K562 (cell line): ENCODE data around the gene CAMK2B.

Source experiments
- MXI1 ChIP-seq: IDR thresholded peaks from 2 replicates; pipeline ENCODE4 v1.6.1; 2011; ENCODE audit warnings: low read depth, mild to moderate bottlenecking, improper control_type of control experiment, low read length
- NFE2 ChIP-seq: IDR thresholded peaks from 2 replicates; pipeline ENCODE4 v1.6.1; 2014; ENCODE audit warnings: antibody characterized with exemption, low read depth
- POLR2AphosphoS5 ChIP-seq: IDR thresholded peaks from 2 replicates; pipeline ENCODE4 v1.6.1; 2011; ENCODE audit warnings: mild to moderate bottlenecking, low read depth, low read length, moderate library complexity; ENCODE audit not compliant: control insufficient read depth, insufficient read depth
- RBM22 ChIP-seq: fragments of 200-400 bp; formaldehyde crosslinking; IDR thresholded peaks from 2 replicates; pipeline ENCODE4 v1.6.1; 2018; ENCODE audit warnings: low read length, low read depth; ENCODE audit not compliant: poor library complexity, severe bottlenecking
- SMARCB1 ChIP-seq: IDR thresholded peaks from 2 replicates; pipeline ENCODE4 v1.6.1; 2011; ENCODE audit warnings: improper control_type of control experiment, low read depth; ENCODE audit not compliant: insufficient read length
- SRSF3 ChIP-seq: fragments of 200-400 bp; formaldehyde crosslinking; IDR thresholded peaks from 2 replicates; pipeline ENCODE4 v1.6.1; 2016; ENCODE audit warnings: mild to moderate bottlenecking, low read length, moderate library complexity; ENCODE audit not compliant: insufficient read depth
- YY1 ChIP-seq, 3 experiments: IDR thresholded peaks; 2 replicates each; pipeline ENCODE4 v1.6.1; 2011; ENCODE audit warnings: low read length in 2 of 3, mild to moderate bottlenecking in 2 of 3, moderate library complexity in 2 of 3, borderline replicate concordance in 1 of 3, control low read depth in 1 of 3, low read depth in 1 of 3; ENCODE audit not compliant: insufficient read depth in 3 of 3, insufficient replicate concordance in 2 of 3, control insufficient read depth in 1 of 3, insufficient read length in 1 of 3; ENCODE audit errors: extremely low read depth in 1 of 3
- ZNF740 ChIP-seq, 3 experiments: fragments of 200-800 bp in 1 of 3; sonication (Bioruptor generic) in 1 of 3; sonication (generic) in 1 of 3; formaldehyde crosslinking in 1 of 3; IDR thresholded peaks; 2 replicates each; pipeline versions ENCODE4 v1.6.1 to v1.8.0; 2016 to 2022; ENCODE audit warnings: mild to moderate bottlenecking in 2 of 3, missing compliant biosample characterization in 2 of 3, missing genetic modification characterization in 2 of 3, missing genetic modification reagents in 1 of 3
- TF ChIP-seq, protein P1 (sequence below): fragments of 250-450 bp; sonication (Bioruptor Pico); IDR thresholded peaks from 2 replicates; pipeline ENCODE4 v1.4.0; 2020; ENCODE audit warnings: mild to moderate bottlenecking, moderate library complexity
- TF ChIP-seq, protein P2 (sequence below): sonication (generic); formaldehyde crosslinking; IDR thresholded peaks from 2 replicates; pipeline ENCODE4 v1.8.1; 2023; ENCODE audit warnings: mild to moderate bottlenecking, missing genetic modification reagents, moderate library complexity
- TF ChIP-seq, protein P3 (sequence below), 3 experiments: IDR thresholded peaks in 2 of 3; conservative IDR thresholded peaks in 1 of 3; 2 replicates each; pipeline ENCODE4 v1.5.1; 2011 to 2012; ENCODE audit warnings: low read length in 3 of 3, mild to moderate bottlenecking in 3 of 3, control low read depth in 2 of 3, improper control_type of control experiment in 1 of 3, inconsistent platforms in 1 of 3, low read depth in 1 of 3, mixed read lengths in 1 of 3, moderate library complexity in 1 of 3; ENCODE audit not compliant: insufficient read depth in 2 of 3

DNA sequence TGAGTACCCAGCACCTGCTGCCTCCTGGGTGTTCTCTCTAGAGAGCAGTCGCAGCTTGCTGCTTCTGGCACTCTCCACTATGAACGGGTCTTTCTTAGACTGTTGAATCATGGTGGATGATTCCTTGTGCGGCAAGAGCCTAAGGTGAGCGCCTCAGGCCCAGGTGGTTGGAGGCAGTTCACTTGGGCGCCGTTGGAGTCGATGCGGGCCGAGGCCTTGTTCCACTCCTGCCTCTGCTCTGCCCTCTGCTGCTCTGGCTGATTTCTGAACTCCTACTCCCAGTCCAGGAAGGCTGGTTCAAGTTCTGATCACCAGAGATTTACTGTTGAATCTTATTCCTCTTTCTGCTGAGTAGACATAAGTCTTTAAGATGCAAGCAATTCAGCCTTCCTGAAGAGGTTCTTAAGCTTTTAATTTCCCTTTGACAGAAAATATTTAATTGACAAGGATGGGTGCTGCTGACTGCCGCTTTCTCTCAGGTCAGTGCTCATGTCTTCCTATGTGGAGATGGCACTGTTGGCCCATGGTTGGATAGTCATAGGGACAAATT lies 114.2 kb downstream of the CAMK2B start:
- TF ChIP-seq, protein P1, sequence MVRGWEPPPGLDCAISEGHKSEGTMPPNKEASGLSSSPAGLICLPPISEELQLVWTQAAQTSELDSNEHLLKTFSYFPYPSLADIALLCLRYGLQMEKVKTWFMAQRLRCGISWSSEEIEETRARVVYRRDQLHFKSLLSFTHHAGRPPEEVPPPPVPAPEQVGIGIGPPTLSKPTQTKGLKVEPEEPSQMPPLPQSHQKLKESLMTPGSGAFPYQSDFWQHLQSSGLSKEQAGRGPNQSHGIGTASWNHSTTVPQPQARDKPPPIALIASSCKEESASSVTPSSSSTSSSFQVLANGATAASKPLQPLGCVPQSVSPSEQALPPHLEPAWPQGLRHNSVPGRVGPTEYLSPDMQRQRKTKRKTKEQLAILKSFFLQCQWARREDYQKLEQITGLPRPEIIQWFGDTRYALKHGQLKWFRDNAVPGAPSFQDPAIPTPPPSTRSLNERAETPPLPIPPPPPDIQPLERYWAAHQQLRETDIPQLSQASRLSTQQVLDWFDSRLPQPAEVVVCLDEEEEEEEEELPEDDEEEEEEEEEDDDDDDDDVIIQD, result no peak
- TF ChIP-seq POLR2AphosphoS5 (no peak), SRSF3 (no peak), ZNF740 (CRISPR knock-in tag; IDR thresholded peaks at IDR 0.05) (no peak), ZNF740 (tag; IDR thresholded peaks at IDR 0.05) (no peak), NFE2 (no peak), MXI1 (no peak), RBM22 (no peak), SMARCB1 (no peak), YY1 (IDR thresholded peaks at IDR 0.05; ENCODE audit: borderline replicate concordance in 1 of 3, control insufficient read depth in 1 of 3, extremely low read depth in 1 of 3, insufficient read depth in 3 of 3, insufficient read length in 1 of 3, insufficient replicate concordance in 2 of 3, low read depth in 1 of 3, low read length in 2 of 3) (no peak)
- TF ChIP-seq, protein P2, sequence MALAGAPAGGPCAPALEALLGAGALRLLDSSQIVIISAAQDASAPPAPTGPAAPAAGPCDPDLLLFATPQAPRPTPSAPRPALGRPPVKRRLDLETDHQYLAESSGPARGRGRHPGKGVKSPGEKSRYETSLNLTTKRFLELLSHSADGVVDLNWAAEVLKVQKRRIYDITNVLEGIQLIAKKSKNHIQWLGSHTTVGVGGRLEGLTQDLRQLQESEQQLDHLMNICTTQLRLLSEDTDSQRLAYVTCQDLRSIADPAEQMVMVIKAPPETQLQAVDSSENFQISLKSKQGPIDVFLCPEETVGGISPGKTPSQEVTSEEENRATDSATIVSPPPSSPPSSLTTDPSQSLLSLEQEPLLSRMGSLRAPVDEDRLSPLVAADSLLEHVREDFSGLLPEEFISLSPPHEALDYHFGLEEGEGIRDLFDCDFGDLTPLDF (CRISPR knock-in tag), result no peak
- TF ChIP-seq, protein P3, sequence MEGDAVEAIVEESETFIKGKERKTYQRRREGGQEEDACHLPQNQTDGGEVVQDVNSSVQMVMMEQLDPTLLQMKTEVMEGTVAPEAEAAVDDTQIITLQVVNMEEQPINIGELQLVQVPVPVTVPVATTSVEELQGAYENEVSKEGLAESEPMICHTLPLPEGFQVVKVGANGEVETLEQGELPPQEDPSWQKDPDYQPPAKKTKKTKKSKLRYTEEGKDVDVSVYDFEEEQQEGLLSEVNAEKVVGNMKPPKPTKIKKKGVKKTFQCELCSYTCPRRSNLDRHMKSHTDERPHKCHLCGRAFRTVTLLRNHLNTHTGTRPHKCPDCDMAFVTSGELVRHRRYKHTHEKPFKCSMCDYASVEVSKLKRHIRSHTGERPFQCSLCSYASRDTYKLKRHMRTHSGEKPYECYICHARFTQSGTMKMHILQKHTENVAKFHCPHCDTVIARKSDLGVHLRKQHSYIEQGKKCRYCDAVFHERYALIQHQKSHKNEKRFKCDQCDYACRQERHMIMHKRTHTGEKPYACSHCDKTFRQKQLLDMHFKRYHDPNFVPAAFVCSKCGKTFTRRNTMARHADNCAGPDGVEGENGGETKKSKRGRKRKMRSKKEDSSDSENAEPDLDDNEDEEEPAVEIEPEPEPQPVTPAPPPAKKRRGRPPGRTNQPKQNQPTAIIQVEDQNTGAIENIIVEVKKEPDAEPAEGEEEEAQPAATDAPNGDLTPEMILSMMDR (IDR thresholded peaks at IDR 0.05 in 2 of 3, conservative IDR thresholded peaks at IDR 0.05 in 1 of 3; ENCODE audit: insufficient read depth in 2 of 3, low read depth in 1 of 3, low read length in 3 of 3), result no peak
